ENCODE data around the gene NFATC2. TPM values are rescaled to one million over a fixed set of nuclear protein-coding genes. Genes with fewer than 3 reads are reported as not detected.

The NFATC2 gene
- total and polyA plus RNA-seq, 2 of the 8 experiments (the other 6 are each of a cell fraction or from before 2014, with no cell fraction given), result 0.27 to 0.91 TPM

GRCh38 chr20:51487076-51487475 is 55.4 kb downstream of the NFATC2 start (continued):
- TF ChIP-seq TBP (IDR thresholded peaks at IDR 0.05; ENCODE audit: low read depth, low read length) (no peak), TAF1 (IDR thresholded peaks at IDR 0.05; ENCODE audit: low read depth, low read length) (no peak), NRF1 (IDR thresholded peaks at IDR 0.05; ENCODE audit: low read depth, low read length) (no peak), EP300 (IDR thresholded peaks at IDR 0.05; ENCODE audit: borderline replicate concordance in 1 of 2, low read depth in 2 of 2, low read length in 2 of 2) (no peak), BRCA1 (IDR thresholded peaks at IDR 0.05; ENCODE audit: low read depth, low read length) (no peak), SP2 (IDR thresholded peaks at IDR 0.05; ENCODE audit: low read length) (no peak), RAD21 (IDR thresholded peaks at IDR 0.05 in 1 of 2, conservative IDR thresholded peaks at IDR 0.05 in 1 of 2; ENCODE audit: low read depth in 2 of 2, low read length in 2 of 2) (no peak)
